ENCODE measurements around the gene SMPD2.

DNA sequence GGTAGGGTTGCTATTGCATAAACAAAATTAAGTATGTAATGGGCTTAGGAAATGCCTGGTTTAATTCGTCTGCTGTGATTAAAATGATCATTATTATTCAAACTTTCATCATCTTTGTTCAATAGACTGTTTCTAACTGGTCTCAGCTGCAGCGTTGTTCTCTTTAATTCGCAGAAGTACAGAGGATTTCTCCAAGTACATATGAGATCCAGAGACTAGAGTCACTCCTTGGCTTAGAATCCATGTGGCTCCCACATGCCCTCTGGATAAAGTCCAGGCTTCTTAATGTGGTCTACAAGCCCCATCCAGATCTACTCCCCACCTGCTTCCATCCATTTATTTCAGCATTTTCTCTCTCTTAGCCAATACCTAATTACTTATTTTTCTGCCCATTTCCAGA lies 43.6 kb downstream of the SMPD2 start:
- TF ChIP-seq EZH2 (IDR thresholded peaks at IDR 0.05): no peak
- TF ChIP-seq POLR2AphosphoS5 (IDR thresholded peaks at IDR 0.05; ENCODE audit: borderline replicate concordance, low read depth, low read length): no peak
- no peak for TF ChIP-seq FOXP2 (optimal IDR thresholded peaks at IDR 0.05; ENCODE audit: control extremely low read depth, extremely low read length, insufficient read depth)
